HG03097 (cell line): Measurements from ENCODE around the gene MAGI1.

Source experiments
- ATAC-seq: cut with Tn5 transposase; IDR thresholded peaks from one replicate; pipeline ENCODE4 v1.9.1; 2021; ENCODE audit not compliant: unreplicated experiment, low FRiP score

MAGI1 gene

GRCh38 chr3:65354880-65355279, 683.8 kb downstream of the MAGI1 start:
- no peak for ATAC-seq

- ATAC-seq, result no peak
These were observed 685.8 kb downstream of the MAGI1 start for GRCh38 chr3:65352951-65353350.

- no peak for ATAC-seq
These were observed 687.0 kb downstream of the MAGI1 start for GRCh38 chr3:65351753-65352152.

- no peak for ATAC-seq
These were observed 687.8 kb downstream of the MAGI1 start for GRCh38 chr3:65350801-65351476.

- no peak for ATAC-seq
These were observed 690.2 kb downstream of the MAGI1 start for GRCh38 chr3:65348398-65348995.

- ATAC-seq, result no peak
These were observed 691.6 kb downstream of the MAGI1 start for GRCh38 chr3:65347166-65347565.

GRCh38 chr3:65344846-65345245, 693.9 kb downstream of the MAGI1 start:
- no peak for ATAC-seq

GRCh38 chr3:65344444-65344843, 694.3 kb downstream of the MAGI1 start:
- no peak for ATAC-seq

- ATAC-seq, result no peak
These were observed 695.0 kb downstream of the MAGI1 start for GRCh38 chr3:65343736-65344135.

- ATAC-seq, result no peak
These were observed 695.7 kb downstream of the MAGI1 start for GRCh38 chr3:65343026-65343425.

GRCh38 chr3:65342084-65342683, 696.5 kb downstream of the MAGI1 start:
- no peak for ATAC-seq

GRCh38 chr3:65339192-65339740, 699.5 kb downstream of the MAGI1 start:
- no peak for ATAC-seq

- no peak for ATAC-seq
These were observed 700.1 kb downstream of the MAGI1 start for GRCh38 chr3:65338571-65338970.

GRCh38 chr3:65335587-65335986, 703.1 kb downstream of the MAGI1 start:
- no peak for ATAC-seq

GRCh38 chr3:65334045-65334665, 704.6 kb downstream of the MAGI1 start:
- no peak for ATAC-seq

- no peak for ATAC-seq
These were observed 707.0 kb downstream of the MAGI1 start for GRCh38 chr3:65331730-65332129.

- ATAC-seq, result no peak
These were observed 708.6 kb downstream of the MAGI1 start for GRCh38 chr3:65330072-65330471.

GRCh38 chr3:65328148-65328547, 710.6 kb downstream of the MAGI1 start:
- no peak for ATAC-seq

GRCh38 chr3:65326574-65326973, 712.1 kb downstream of the MAGI1 start:
- ATAC-seq, result no peak

- no peak for ATAC-seq
These were observed 715.8 kb downstream of the MAGI1 start for GRCh38 chr3:65322910-65323309.

- ATAC-seq, result no peak
These were observed 720.5 kb downstream of the MAGI1 start for GRCh38 chr3:65318231-65318630.
